HPDE6-E6E7 (cell line): ENCODE data around the gene DRGX.

Experiments
- DNase-seq: peaks from one replicate; pipeline ENCODE4 v3.0.0; 2011; ENCODE audit warnings: missing footprints; ENCODE audit errors: extremely low spot score

DRGX gene

DNA sequence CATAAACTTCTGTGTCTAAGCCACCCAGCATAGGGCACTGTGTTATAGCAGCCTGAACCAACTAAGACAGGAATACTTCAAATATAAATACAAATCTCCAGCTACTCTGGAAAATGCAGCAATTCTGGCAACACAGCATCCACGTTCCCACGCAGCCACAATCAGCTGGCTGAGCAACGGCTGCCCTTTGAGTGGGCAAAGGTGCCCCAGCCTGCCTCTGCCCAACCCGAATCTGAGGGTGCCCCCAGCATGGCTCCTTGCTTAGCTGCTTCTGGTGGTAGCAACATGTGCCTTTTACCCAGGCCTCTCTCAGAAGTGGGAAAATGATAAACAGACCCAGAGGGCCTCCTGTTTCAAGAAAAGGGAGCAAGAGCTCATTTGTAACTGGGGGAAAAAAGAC lies 12.0 kb downstream of the DRGX start:
- no peak for DNase-seq

DNA sequence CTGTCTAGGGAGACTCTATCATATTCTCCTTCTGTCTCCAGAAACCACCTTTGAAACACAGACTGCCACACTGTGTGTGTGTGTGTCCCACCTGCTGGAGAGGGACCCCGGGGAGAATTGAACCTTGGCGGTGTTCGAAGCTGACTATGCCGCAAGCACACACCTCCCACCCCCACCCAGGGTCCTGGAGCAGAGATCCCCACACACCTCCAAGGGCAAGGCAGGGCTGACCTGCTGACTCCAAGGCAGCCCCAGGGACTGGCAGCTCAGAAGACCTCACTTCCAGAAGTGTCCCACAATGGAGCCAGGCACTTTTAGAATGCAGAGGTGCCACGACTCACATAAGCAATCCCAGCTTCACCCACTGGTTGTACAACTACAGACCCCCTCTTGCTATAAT lies 13.1 kb downstream of the DRGX start:
- no peak for DNase-seq

DNA sequence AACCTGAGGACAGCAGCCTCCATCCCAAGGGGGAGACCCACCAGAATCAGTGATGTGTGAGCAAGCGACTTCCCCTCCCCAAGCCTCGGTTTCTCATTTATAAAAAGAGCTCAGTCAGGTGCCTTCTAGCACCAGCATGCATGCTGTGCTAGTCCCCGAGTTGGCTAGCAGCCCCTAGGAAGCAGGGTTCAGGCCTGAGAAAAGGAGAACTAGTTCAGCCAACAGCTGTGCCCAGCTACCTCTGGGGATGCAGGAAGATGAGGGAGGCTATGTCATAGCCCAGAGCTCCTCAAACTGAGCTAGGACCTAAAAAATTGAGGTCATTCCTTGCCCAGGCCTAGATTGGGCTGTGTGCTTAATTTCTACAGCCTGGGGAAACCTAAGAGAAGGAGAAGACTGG lies 13.7 kb downstream of the DRGX start:
- DNase-seq, result no peak

DNA sequence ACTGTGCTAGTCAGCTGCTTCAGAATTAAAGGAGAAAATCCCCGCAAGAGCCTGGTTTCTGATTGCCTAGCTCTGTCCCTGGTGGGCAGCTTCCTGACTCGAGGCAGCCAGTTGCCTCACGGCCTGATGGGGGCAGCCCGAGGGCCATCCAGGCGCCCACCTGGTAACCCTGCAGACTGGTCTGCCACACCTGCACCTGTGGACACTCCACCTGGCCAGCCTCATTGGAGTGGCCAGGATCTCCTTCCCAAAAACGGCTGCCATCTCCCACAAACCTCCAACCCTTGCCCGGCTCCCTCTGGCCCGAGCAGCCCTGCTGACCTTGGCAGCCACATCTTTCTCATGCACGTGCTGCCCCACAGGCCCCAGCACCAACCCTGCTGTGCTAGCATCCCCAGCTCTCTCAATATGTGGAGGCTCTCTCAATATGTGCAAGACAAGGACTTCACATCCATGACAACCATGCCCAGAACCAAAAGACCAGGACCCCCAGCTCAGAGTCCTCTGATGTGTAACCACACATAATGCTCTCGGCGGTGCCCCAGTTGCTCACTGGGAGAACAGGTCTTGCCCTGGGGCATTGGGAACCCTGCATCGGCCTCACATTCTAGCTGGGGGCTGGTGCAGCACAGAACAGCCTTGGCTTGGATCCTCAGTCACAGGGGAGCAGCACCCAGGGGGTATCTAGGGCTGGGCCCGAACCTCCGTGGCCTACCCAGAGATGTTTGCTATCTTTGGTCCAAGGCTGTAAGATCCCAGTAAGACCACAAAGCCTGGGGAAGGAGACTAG lies 14.6 kb downstream of the DRGX start:
- no peak for DNase-seq

DNA sequence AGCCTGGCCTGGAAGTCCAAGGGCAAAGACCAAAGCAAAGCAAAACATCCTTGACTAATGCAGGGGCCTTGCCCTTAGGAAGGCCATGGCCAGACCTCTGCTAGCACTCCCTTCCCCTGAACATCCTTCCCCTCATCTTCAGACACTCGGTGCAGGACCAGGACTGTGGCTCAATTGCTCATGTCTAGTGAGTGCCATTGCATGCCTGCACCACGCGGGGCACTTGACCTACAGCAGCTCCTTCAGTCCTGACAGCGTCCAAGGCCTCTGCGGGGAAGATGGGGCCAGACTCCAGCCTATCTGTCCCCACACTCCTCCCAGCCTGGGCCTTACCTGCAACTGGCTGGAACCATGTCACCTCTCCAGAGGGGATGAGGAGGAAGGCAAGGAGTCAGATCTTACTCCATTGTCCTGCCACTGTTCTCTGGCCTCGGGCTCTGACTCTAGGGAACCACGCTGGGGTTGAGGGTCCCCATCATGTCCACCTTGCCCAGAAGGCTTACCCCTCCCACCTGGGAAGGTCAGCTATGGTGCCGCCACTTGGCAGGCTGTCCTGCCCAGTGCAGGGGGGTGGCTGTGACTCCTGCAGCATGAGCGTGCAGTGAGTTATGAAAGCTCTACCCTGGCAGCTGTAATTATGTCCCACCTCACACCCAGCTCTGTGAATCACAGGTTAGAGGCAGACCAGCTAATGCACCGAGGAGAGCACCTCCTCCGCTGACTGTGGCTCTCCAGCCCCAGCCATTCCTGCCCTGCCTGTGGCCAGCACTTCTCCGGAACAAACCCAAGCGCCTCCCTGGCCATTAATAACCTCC lies 16.1 kb downstream of the DRGX start:
- DNase-seq, result no peak

DNA sequence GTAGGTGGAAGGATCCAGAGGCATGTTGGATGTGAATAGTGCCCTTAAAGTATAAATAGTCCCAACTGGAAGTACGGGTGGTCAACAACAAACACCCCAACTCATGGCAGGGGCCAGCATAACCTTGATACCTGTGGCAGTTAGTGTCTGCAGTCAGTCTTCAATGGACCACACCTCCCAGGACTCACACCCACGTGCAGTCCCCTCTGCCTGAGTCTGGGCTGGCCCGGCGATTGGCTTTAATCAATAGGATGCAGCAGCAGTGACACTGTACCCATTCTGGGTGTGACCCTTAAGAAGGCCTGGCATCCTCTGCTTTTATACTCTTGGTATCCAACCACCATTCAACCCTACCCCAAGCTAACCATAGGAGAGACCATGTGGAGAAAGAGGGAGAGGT lies 18.6 kb downstream of the DRGX start:
- no peak for DNase-seq

DNA sequence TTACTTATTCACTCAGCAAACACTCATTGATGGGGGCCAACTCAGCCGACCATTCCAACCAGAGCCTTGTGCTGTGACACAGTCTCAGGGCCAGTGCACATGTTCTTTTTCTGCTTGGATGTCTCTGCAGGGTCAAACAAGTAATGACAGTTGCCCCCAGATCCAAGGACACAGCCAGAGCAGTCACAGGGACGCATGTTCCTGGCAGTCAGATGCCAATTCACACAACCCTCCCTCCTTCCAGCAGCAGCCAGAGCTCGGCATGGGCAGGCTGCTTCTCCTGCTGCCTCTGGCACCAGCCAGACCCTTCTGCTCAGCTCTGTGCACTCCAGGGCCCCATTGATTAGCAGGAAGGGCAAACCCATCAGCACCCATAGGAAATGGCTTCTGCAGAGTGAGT lies 20.3 kb downstream of the DRGX start:
- no peak for DNase-seq

DNA sequence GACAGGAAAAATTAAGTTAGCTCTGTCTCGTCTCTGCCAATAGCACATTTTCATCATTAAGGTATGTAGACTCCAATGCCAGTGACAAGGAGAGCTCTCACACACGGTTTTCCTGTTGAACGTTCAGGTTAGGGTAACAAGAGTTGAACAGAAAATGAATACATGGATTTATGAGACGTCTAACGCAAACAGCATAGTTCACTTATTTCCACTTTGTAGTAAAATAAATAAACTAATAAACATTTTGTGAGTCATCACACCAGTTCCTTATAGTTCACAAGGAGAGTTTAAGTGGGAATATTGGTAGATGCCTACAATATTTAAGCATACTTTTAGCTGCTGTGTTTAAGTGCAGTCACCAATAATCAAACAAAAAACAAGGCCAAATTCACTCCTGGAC lies 21.1 kb downstream of the DRGX start:
- DNase-seq, result no peak

DNA sequence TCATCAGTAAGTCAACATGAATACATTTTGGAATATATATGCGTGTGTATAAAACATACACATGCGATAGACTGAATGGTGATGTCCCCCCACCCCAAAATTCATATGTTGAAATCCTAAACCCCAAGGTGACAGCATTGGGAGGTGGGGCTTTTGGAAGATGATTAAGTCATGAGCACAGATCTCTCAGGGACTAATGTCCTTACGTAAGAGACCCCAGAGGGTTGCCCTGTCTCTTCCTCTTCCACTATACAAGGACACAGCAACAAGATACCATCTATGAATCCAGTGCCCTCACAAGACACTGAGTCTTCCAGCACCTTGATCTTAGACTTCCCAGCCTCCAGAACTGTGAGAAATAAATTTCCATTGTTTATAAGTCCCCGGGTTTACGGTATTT lies 22.5 kb downstream of the DRGX start:
- no peak for DNase-seq

DNA sequence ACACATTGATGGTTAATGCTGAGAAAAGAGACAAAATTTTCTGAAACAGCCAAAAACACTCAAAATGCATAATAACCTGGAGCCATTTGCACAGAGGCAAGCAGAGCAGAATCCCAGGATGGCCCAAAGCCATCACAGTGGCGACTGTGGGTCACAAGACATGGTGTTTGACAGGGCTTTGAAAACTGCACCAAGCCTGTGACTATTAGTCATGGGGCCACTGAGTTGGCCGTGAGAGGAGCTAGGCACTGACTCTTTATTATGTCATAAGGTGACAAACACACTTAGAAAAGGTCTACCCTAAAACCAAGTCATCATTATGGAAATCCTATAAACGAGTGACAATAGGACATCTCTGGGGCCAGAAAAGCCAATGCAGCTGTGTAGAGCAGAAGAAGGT lies 23.9 kb downstream of the DRGX start:
- no peak for DNase-seq

DNA sequence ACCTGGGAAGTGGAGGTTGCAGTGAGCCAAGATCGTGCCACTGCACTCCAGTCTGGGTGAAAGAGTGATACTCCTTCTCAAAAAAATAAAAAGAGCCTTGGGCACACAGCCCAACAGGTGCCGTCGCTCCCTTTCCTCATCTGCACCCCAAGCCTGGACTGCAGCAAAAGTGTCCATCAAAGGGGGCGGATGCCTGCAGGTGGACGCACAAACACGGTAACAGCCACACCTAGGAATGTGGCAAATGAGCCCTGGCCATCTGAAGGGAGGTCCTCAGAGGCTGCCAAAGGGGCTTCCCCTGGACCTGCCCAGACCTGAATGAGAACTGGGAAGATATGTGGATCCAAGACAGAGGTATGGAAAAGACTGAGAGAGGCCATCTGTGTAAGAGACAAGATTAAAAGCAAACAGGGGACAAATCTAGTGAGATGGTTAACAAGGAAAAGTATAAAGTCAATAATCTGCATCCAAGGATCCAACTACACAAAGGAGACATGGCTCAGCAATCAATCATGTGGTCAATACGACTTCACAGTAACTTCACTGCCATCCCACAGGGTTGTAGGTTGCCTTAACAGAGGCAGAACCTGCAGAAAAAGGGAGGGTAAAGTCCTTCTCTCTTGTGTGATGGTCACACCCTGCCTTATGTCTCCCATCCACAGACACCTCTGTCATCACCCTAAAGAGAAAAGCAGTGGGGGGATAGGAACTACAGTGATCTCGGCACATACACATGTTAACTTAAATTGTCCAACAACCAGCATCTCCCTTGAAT lies 25.4 kb downstream of the DRGX start:
- DNase-seq, result no peak

DNA sequence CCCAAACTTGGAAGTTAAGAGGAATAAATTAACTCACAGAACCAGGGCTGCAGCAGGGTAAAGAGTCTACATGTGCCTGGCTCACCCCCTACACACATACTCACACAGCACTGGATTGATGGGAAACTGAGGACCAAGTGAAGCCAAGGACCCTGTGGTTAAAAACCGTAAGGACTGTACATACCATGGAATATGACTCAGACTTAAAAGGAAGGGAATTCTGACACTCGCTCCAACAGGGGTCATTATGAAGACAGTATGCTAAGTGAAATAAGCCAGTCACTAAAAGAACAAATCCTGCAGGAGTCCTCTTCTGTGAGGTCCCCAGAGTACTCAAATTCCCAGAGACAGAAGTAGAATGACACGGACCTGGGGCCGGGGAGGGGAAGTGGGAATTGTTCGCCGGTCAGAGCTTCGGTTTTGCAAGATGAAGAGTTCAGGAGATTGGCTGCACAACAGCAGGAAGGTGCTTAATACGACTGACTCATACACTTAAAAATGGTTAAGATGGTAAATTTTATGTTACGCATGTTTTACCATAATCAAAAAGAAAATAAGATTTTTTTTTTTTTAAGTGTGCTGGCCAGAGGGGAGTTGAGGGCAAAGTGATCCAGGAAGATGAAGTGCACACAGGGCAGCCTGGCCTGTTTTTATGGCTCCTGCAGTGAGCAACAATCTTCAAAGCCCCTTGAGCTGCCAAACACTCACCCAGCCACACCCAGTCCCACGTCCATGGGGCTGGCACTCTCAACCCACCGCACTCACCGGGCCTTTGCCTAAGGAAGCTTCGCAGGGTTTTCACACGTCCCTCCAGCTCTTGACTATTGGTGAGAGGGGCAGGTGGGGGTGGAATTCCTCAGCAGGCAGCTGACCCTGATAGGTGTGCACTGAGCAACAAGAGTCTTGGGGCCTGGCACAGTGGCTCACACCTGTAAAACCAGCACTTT lies 26.4 kb downstream of the DRGX start:
- no peak for DNase-seq

DNA sequence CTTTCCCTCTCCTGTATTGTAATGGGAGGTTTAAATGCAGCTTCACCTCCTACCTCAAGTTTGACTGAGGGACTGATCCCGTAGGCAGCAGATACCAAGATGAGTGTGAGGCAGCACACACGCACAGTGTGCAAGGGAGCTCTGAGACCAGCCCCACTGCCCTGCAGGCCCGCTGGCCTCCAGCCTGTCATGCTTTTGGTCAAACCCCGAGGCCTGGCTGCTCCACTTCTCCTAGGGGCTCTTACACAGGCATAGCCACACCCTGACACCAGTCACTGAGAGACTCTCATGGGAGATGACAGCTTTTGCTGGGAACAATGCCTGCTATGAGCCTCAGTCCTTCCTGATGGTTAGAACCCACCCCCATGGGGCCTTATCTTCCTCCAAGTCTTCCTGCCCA lies 27.6 kb downstream of the DRGX start:
- DNase-seq, result no peak

DNA sequence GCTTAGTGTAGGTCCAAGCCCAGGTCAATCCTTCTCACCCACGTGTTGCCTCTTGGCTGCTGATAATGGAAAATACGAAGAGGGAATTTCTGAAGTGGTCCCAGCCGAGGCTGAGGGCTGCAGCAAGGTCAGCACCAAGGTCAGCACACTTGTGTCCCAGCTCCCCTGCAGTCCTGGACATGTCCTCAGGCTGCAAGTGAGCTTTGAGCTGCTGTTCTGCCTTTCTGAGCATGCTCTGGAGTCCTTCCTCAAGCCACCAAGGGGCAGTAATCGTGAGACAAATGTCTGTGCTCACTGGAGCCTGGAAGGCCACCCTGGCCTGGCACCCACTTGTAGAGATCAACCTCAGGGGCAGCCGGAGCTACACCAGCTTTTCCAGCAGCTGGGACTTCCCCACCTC lies 28.3 kb downstream of the DRGX start:
- DNase-seq, result no peak

DNA sequence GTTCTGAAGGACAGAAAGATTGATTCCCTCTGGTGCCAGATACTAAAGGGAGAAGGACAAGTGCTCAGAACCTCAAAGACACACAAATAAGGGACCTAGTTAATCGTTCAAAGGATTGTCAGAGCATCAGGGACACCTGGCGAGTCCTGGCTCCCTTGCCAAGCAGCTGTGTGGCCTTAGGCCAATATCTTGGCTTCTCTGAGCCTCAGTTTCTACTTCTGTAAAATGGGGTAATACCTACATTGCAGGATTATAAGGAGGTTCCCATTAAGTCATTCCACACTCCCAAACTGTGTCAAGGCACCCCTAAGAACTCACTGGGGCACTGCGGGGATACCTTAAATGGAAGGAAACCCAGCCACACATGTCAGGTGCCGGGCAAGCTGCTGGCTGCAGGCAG lies 29.4 kb downstream of the DRGX start:
- DNase-seq, result no peak

DNA sequence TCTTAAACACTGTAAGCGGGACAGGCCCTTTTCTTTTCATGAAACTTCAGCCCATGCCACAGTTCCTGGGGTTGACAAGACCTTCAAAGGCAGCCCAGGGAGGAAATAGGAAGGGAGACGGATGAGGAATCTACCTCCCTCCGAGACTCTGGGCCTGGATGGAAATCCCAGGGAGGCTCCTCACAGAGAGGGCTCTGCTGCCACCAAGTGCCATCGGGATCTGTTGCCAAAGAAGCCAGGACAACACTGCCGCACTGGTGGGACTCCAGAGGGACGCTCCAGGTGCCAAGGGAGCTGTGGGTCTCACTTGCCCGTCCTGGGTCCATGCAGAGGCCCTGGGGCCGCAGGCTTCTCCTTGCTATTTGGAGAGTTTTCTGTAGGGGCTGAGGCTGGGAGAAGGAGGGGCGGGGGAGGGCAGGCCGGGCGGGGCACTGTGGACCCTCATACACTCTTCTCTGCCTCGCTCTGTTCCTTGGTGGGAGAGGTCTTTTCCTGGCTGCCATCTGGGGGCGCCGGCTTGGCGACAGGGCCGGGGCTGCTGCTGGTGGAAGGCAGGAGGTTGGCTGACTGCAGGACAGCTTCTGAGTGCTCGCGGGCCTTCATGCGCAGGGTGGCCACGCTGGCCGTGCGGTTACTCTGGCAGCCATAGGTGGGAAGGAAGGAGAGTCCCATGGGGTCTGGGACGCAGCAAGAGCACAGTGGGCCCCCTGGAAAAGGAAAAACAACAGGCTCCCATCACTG lies 30.0 kb downstream of the DRGX start:
- no peak for DNase-seq

DNA sequence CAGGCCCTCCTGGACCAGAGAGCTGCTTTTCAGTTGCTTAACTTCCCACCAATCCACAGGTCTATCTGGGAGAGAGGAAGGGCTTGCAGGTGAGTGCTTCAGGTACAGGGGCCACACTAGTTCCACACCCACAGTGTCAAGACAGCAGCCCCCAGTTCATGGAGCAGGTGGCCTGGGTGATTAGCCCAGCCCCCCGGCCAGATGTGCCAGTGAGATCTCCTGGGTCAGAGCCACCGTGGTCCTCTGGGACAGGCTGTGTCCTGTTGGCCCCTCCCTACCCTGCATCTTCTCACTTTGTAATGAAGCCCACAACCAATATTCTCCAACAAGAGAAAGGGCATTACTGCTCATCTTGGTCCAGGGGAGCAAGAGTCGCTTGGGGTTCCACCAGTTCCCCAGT lies 30.6 kb downstream of the DRGX start:
- DNase-seq, result no peak

DNA sequence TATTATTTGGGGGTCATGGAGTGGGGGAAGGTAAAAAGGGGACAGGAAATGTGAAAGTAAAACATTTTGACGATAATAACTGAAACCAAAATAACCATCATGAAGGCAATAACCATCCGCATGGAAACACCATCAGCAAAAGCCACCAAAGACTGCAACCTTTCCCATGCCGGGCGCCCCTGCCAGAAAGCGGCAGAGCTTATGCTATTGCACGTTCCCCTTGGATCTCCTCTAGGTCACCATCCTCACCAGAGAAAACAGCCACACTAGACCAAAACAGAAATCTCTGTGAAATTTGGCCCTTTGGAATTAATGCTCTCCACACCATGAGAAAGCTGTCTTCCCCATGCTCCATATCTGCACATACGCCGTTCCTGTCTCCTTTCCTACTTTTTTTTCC lies 31.1 kb downstream of the DRGX start:
- no peak for DNase-seq

DNA sequence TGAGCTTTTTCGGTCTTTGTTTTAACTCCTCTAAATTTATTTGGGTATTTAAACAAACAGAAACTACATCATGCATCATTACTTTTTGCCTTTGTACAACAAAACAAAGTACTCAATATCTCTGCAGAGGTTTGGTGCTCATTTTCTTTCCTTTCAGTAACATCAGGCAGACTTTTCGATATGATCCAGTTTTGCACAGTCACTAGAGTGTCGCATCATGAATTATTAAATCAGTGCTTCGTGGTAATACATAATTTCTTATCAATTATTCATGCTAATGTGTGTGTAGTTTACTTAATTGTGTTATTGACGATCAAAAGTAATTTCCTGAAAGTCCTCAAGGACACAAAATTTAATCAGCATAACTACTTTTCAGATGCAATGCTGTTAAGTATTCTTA lies 31.8 kb downstream of the DRGX start:
- no peak for DNase-seq

DNA sequence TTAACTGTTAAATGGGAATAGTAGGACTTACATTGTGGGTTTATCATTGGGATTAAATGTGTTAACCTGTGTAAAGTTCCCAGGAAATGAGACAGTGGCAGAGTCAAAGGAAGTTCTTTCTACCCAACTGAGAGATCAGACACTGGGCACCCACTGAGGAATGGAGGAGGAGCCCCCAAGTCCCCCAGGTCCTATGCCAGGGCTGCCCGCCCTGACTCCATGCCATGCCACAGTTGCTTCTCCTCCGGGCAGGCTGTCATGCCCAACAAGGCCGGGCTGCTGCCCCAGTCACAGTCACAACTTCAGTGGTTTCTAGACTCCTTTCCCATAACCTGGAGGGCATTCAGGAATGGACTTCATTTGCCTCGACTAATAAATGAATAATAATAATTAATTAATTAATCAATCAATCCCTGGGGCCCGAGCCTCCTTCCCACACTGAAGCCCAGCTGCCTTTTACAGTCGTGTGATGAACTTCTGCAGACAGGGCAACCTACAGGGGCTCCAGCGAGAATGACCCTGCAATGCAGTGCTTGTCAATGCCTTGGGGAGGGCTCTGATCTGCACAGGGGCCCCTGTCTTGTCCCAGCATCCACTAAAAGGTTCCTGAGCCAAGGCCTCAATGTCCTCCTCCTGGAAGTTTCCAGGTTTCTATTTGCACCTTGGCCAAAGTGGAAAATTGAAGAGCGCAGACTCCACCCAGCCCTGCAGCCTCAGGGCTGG lies 32.4 kb downstream of the DRGX start:
- no peak for DNase-seq
